SK-N-SH (cell line): ENCODE measurements around the gene KIAA2012. TPM values are rescaled to one million over a fixed set of nuclear protein-coding genes. Genes with fewer than 3 reads are reported as not detected.

Experiments
- CTCF ChIA-PET: fragments of 300-600, 350-600 bp; formaldehyde crosslinking; extraction: SDS; loops from one replicate; lab custom pipeline; 2021; lab: Yijun Ruan, JAX
- POLR2A ChIA-PET: fragments of 350-600 bp; sonication (Branson Sonifier 250); formaldehyde crosslinking; extraction: SDS; loops from one replicate; lab custom pipeline; 2020; ENCODE audit warnings: antibody characterized with exemption, inconsistent platforms; lab: Yijun Ruan, JAX
- DNase-seq: peaks from one replicate; pipeline ENCODE4 v3.0.0; 2012
- H2AFZ ChIP-seq: fragments of 200-600 bp; sonication (generic); 2 replicates; pipeline ENCODE4 v1.8.1; 2016; ENCODE audit warnings: antibody characterized with exemption, mild to moderate bottlenecking, low read depth
- H3F3A ChIP-seq: fragments of 200-600 bp; sonication (generic); replicated peaks from 2 replicates; pipeline ENCODE3; 2016; ENCODE audit warnings: antibody characterized with exemption, mild to moderate bottlenecking; ENCODE audit not compliant: insufficient read depth
- H3K27ac ChIP-seq, 2 experiments: fragments of 200-500 bp in 1 of 2; fragments of 200-600 bp in 1 of 2; sonication (Bioruptor generic) in 1 of 2; sonication (generic), shearing (Covaris generic) in 1 of 2; 2 replicates each; pipeline versions ENCODE4 v1.5.1 to v1.6.1; 2014 to 2016; ENCODE audit warnings: low read depth in 2 of 2, inconsistent platforms in 1 of 2, low read length in 1 of 2, mild to moderate bottlenecking in 1 of 2, mixed read lengths in 1 of 2
- H3K27me3 ChIP-seq: fragments of 200-600 bp; sonication (generic), shearing (Covaris generic); 2 replicates; pipeline ENCODE4 v1.6.1; 2016; ENCODE audit warnings: mixed run types; ENCODE audit not compliant: insufficient read depth
- H3K36me3 ChIP-seq, 2 experiments: fragments of 200-500 bp in 1 of 2; fragments of 200-600 bp in 1 of 2; sonication (Bioruptor generic) in 1 of 2; sonication (generic) in 1 of 2; replicated peaks in 1 of 2; 2 replicates each; pipeline versions ENCODE3 to v1.5.1; 2014 to 2016; ENCODE audit warnings: low read length in 1 of 2, mild to moderate bottlenecking in 1 of 2; ENCODE audit not compliant: insufficient read depth in 2 of 2, control insufficient read depth in 1 of 2
- H3K4me1 ChIP-seq, 2 experiments: fragments of 200-500 bp in 1 of 2; fragments of 200-600 bp in 1 of 2; sonication (Bioruptor generic) in 1 of 2; sonication (generic), shearing (Covaris generic) in 1 of 2; 2 replicates each; pipeline versions ENCODE4 v1.5.1 to v1.6.1; 2014 to 2016; ENCODE audit warnings: low read depth in 1 of 2, low read length in 1 of 2, mixed run types in 1 of 2; ENCODE audit not compliant: insufficient read depth in 2 of 2, control insufficient read depth in 1 of 2
- H3K4me2 ChIP-seq: fragments of 200-600 bp; sonication (generic), shearing (Covaris generic); 2 replicates; pipeline ENCODE4 v1.6.1; 2017; ENCODE audit warnings: mixed run types
- H3K4me3 ChIP-seq, 2 experiments: fragments of 200-500 bp in 1 of 2; fragments of 200-600 bp in 1 of 2; sonication (Bioruptor generic) in 1 of 2; sonication (generic), shearing (Covaris generic) in 1 of 2; 2 replicates each; pipeline versions ENCODE4 v1.5.1 to v1.8.1; 2014 to 2016; ENCODE audit warnings: low read depth in 2 of 2, inconsistent platforms in 1 of 2, low read length in 1 of 2, mild to moderate bottlenecking in 1 of 2, mixed read lengths in 1 of 2, moderate library complexity in 1 of 2
- H3K79me2 ChIP-seq: fragments of 200-600 bp; sonication (generic); 2 replicates; pipeline ENCODE4 v1.8.1; 2017; ENCODE audit warnings: mild to moderate bottlenecking; ENCODE audit not compliant: insufficient read depth
- H3K9ac ChIP-seq: fragments of 200-600 bp; sonication (generic); 2 replicates; pipeline ENCODE4 v1.6.1; 2017; ENCODE audit warnings: mixed run types
- H3K9me2 ChIP-seq: fragments of 200-600 bp; sonication (generic); 2 replicates; pipeline ENCODE4 v1.6.1; 2017; ENCODE audit warnings: mixed run types
- H3K9me3 ChIP-seq: fragments of 200-600 bp; sonication (generic); 2 replicates; pipeline ENCODE4 v1.6.1; 2017; ENCODE audit warnings: mixed run types, mild to moderate bottlenecking, moderate library complexity
- H4K20me1 ChIP-seq: fragments of 200-600 bp; sonication (generic); 2 replicates; pipeline ENCODE4 v1.6.1; 2017; ENCODE audit warnings: mild to moderate bottlenecking, mixed run types; ENCODE audit not compliant: insufficient read depth
- GABPA ChIP-seq: IDR thresholded peaks from 2 replicates; pipeline ENCODE4 v1.4.0; 2012; ENCODE audit warnings: low read depth, mild to moderate bottlenecking
- IRF3 ChIP-seq: fragments of 150-350 bp; IDR thresholded peaks from 2 replicates; pipeline ENCODE4 v1.6.1; 2016; ENCODE audit warnings: mild to moderate bottlenecking, low read depth, low read length
- JUND ChIP-seq: IDR thresholded peaks from 2 replicates; pipeline ENCODE4 v1.4.0; 2012
- MXI1 ChIP-seq: IDR thresholded peaks from 2 replicates; pipeline ENCODE4 v1.6.1; 2012; ENCODE audit warnings: mild to moderate bottlenecking, low read depth, low read length, improper control_type of control experiment
- NFIC ChIP-seq: IDR thresholded peaks from 2 replicates; pipeline ENCODE4 v1.4.0; 2012; ENCODE audit warnings: borderline replicate concordance
- RAD21 ChIP-seq: IDR thresholded peaks from 2 replicates; pipeline ENCODE4 v1.6.1; 2012; ENCODE audit warnings: mild to moderate bottlenecking, low read length
- REST ChIP-seq: IDR thresholded peaks from 2 replicates; pipeline ENCODE4 v1.6.1; 2012; ENCODE audit warnings: mild to moderate bottlenecking, low read depth, low read length, moderate library complexity
- SMC3 ChIP-seq: IDR thresholded peaks from 2 replicates; pipeline ENCODE4 v1.6.1; 2012; ENCODE audit warnings: low read depth, low read length, improper control_type of control experiment
- TAF1 ChIP-seq: IDR thresholded peaks from 2 replicates; pipeline ENCODE4 v1.6.1; 2012; ENCODE audit warnings: low read depth, mild to moderate bottlenecking, low read length, moderate library complexity, borderline replicate concordance
- YY1 ChIP-seq: IDR thresholded peaks from 2 replicates; pipeline ENCODE4 v1.4.0; 2012; ENCODE audit warnings: low read depth, mild to moderate bottlenecking
- WGBS: methylation state at CpG from one replicate; pipeline ENCODE4 v1.1.6; 2017; ENCODE audit warnings: low lambda C conversion rate; 5-methylcytosine and 5-hydroxymethylcytosine counted together
- polyA plus RNA-seq, 3 experiments: library from polyadenylated mRNA; depleted of rRNA; stranded (reverse); fragments of >200 nt; gene quantifications; 2 replicates each; pipeline ENCODE4 v1.2.3, GENCODE V29; 2012
- TF ChIP-seq, protein P1 (sequence below): IDR thresholded peaks from 2 replicates; pipeline ENCODE4 v1.4.0; 2012; ENCODE audit warnings: low read depth, borderline replicate concordance
- TF ChIP-seq, protein P2 (sequence below): fragments of 150-350 bp; IDR thresholded peaks from 2 replicates; pipeline ENCODE4 v1.6.1; 2017; ENCODE audit warnings: antibody characterized with exemption, low read length, low read depth, borderline replicate concordance

The KIAA2012 gene
- polyA plus RNA-seq, 1 of the 3 experiments (the other 2 are of a cell fraction) = 0.07 TPM

- no peak for TF ChIP-seq IRF3
- TF ChIP-seq TAF1 = no peak
- TF ChIP-seq RAD21 = no peak
- TF ChIP-seq, protein P1, sequence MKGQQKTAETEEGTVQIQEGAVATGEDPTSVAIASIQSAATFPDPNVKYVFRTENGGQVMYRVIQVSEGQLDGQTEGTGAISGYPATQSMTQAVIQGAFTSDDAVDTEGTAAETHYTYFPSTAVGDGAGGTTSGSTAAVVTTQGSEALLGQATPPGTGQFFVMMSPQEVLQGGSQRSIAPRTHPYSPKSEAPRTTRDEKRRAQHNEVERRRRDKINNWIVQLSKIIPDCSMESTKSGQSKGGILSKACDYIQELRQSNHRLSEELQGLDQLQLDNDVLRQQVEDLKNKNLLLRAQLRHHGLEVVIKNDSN = no peak
Measured at GRCh38 chr2:202147775-202148174, 74.7 kb downstream of the KIAA2012 start (continued).

GRCh38 chr2:202148515-202149154, 75.6 kb downstream of the KIAA2012 start:
- no peaks in the 10 kb centered on the region for H3K79me2 ChIP-seq
- H3K9me3 ChIP-seq = no peaks in the 10 kb centered on the region
- H3K4me3 ChIP-seq = no peak overlapping the region
- 92% methylated on average over 16 of the region's 17 CpGs for WGBS
- H3K27me3 ChIP-seq = no peaks in the 10 kb centered on the region
- no peaks in the 10 kb centered on the region for H3K36me3 ChIP-seq
- H3F3A ChIP-seq = peaks cover 15% of the 10 kb centered on the region
- no peak overlapping the region for H3K9ac ChIP-seq
- H3K4me2 ChIP-seq = no peak overlapping the region
- H3K9me2 ChIP-seq = no peaks in the 10 kb centered on the region
- no peak for TF ChIP-seq GABPA
- no peak for TF ChIP-seq SMC3
- no peak for TF ChIP-seq MXI1
- no peak for TF ChIP-seq NFIC
- TF ChIP-seq, all 33 proteins: peak for 0
- Histone ChIP-seq H4K20me1 (no peaks in the 10 kb centered on the region), H2AFZ (no peak overlapping the region), H3K27ac (no peak overlapping the region), H3K4me1 (peaks cover 2 to 11% of the 10 kb centered on the region in 2 experiments; a peak in 2 of 4 replicates)
- CTCF ChIA-PET = interaction anchor here (2.9 kb wide), 2 partner anchors 10 to 288 kb away, joined by 10 to 13 read pairs; no protein-coding TSS in a partner anchor
- POLR2A ChIA-PET = interaction anchor here (0.5 kb wide), 1 partner anchor 345 kb away, joined by 3 read pairs; no protein-coding TSS in a partner anchor
- no peak for DNase-seq

DNA sequence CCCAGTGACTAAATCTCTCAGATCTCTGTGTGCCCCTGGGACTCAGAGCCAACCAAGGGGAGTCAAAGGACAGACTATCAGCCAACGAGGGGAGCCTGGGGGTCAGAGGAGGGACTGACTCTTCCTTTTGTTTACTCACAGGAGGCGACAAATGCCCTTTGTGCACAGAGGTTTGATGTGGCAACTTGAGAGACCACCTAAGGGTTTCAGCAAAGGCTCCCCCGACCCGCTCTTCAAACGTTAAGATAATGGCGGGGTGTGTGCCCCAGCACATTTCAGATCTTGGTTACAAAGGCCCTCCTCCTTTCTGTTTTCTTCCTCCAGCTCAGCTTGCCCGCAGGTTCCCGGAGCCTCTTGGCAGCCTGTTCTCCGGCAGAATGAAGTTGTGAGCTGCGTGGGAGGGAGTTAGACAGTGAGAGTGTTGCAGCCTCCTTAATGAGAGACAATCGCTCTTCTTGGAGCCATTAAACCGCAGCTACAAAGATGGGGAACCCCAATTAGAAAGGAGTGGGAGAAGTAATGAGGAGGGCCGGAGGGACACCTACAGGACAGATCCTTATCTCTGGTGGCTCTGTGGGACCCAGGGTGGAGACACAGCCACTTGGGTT, 76.2 kb downstream of the KIAA2012 start:
- H2AFZ ChIP-seq = no peak overlapping the region
- H3K27me3 ChIP-seq = no peaks in the 10 kb centered on the region
- no peaks in the 10 kb centered on the region for H3K9me3 ChIP-seq
- H3K4me3 ChIP-seq = no peak overlapping the region
- no peaks in the 10 kb centered on the region for H3K9me2 ChIP-seq
- no peaks in the 10 kb centered on the region for H3K36me3 ChIP-seq
- H3K27ac ChIP-seq = no peak overlapping the region
- WGBS = 85% methylated on average over 11 of the region's 13 CpGs
- peaks cover 15% of the 10 kb centered on the region for H3F3A ChIP-seq
- no peak overlapping the region for H3K4me2 ChIP-seq
- DNase-seq = no peak
- TF ChIP-seq JUND (no peak), YY1 (no peak), REST (no peak)
- TF ChIP-seq, protein P2, sequence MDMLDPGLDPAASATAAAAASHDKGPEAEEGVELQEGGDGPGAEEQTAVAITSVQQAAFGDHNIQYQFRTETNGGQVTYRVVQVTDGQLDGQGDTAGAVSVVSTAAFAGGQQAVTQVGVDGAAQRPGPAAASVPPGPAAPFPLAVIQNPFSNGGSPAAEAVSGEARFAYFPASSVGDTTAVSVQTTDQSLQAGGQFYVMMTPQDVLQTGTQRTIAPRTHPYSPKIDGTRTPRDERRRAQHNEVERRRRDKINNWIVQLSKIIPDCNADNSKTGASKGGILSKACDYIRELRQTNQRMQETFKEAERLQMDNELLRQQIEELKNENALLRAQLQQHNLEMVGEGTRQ = no peak
- H4K20me1 ChIP-seq = no peaks in the 10 kb centered on the region
- H3K9ac ChIP-seq = no peak overlapping the region
- CTCF ChIA-PET = interaction anchor here (0.9 to 2.9 kb wide), 5 partner anchors 10 to 294 kb away, joined by 3 to 13 read pairs (median 4); no protein-coding TSS in a partner anchor
- peaks cover 2 to 12% of the 10 kb centered on the region in 2 experiments; a peak in 2 of 4 replicates for H3K4me1 ChIP-seq
- no peaks in the 10 kb centered on the region for H3K79me2 ChIP-seq
- POLR2A ChIA-PET = no interaction called here
